Measurements from ENCODE around the gene PLEKHH1. TPM values are rescaled to one million over a fixed set of nuclear protein-coding genes. Genes with fewer than 3 reads are reported as not detected.

Gene PLEKHH1
- polyA plus RNA-seq, 3 donors: 0.23 TPM; not detected in 2

- Histone ChIP-seq H3K9me3 (replicated peaks in 1 of 2; ENCODE audit: control insufficient read depth in 1 of 2, insufficient read depth in 1 of 2, low read length in 2 of 2) (no peaks in the 10 kb centered on the region), H3K27ac (ENCODE audit: low read depth in 1 of 2, low read length in 2 of 2) (no peak overlapping the region), H3K9ac (ENCODE audit: insufficient read depth, low read length, poor library complexity, severe bottlenecking) (no peak overlapping the region), H3K4me3 (replicated peaks in 1 of 3; ENCODE audit: low read depth in 2 of 3, low read length in 3 of 3) (no peak overlapping the region), H2AFZ (ENCODE audit: insufficient read depth, low read depth, low read length, poor library complexity, severe bottlenecking) (no peak overlapping the region), H3K4me1 (ENCODE audit: control insufficient read depth in 1 of 2, insufficient read depth in 2 of 2, low read length in 2 of 2) (no peaks in the 10 kb centered on the region), H3K4me2 (replicated peaks; ENCODE audit: extremely low read depth, low read length, poor library complexity, severe bottlenecking) (no peak overlapping the region), H3K27me3 (ENCODE audit: control insufficient read depth in 2 of 2, insufficient read depth in 2 of 2, low read length in 2 of 2) (no peaks in the 10 kb centered on the region), H3K79me2 (ENCODE audit: insufficient read depth, low read length) (no peaks in the 10 kb centered on the region), H3K36me3 (replicated peaks in 1 of 2; ENCODE audit: control insufficient read depth in 1 of 2, insufficient read depth in 2 of 2, low read length in 2 of 2) (no peaks in the 10 kb centered on the region), H4K20me1 (ENCODE audit: insufficient read depth, low read length) (no peaks in the 10 kb centered on the region)
- intact Hi-C loops (cut with micrococcal nuclease): no loop called here
- TF ChIP-seq CTCF (IDR thresholded peaks at IDR 0.05): no peak
- H3K4me1 Mint-ChIP-seq: peaks cover 9% of the 10 kb centered on the region
- no peak overlapping the region for H3K27ac Mint-ChIP-seq
- no peaks in the 10 kb centered on the region for H3K36me3 Mint-ChIP-seq
- no peak for DNase-seq
- no peak overlapping the region for H3K4me3 Mint-ChIP-seq
- H3K9me3 Mint-ChIP-seq: peaks cover 0 to 2% (median 0%) of the 10 kb centered on the region in 7 donors
- peaks cover 5 to 17% (median 15%) of the 10 kb centered on the region in 3 donors for H3K27me3 Mint-ChIP-seq (ENCODE audit: low read depth in 3 of 3)
- 86% methylated on average over 3 of the region's 3 CpGs for whole genome bisulfite sequencing (ENCODE audit: insufficient coverage)
Measured at GRCh38 chr14:67557656-67558055, 24.6 kb downstream of the PLEKHH1 start.

GRCh38 chr14:67559639-67560038 lies 26.5 kb downstream of the PLEKHH1 start:
- peak in 2 of 3 donors; percentile 8 to 17 for DNase-seq
- H3K4me1 Mint-ChIP-seq: peaks cover 4% of the 10 kb centered on the region
- Histone ChIP-seq H3K4me3 (replicated peaks in 1 of 3; ENCODE audit: low read depth in 2 of 3, low read length in 3 of 3) (no peak overlapping the region), H2AFZ (ENCODE audit: insufficient read depth, low read depth, low read length, poor library complexity, severe bottlenecking) (peak overlapping the region; percentile 19), H3K9ac (ENCODE audit: insufficient read depth, low read length, poor library complexity, severe bottlenecking) (no peak overlapping the region), H3K4me1 (ENCODE audit: control insufficient read depth in 1 of 2, insufficient read depth in 2 of 2, low read length in 2 of 2) (no peaks in the 10 kb centered on the region), H3K4me2 (replicated peaks; ENCODE audit: extremely low read depth, low read length, poor library complexity, severe bottlenecking) (no peak overlapping the region), H3K79me2 (ENCODE audit: insufficient read depth, low read length) (no peaks in the 10 kb centered on the region), H3K9me3 (replicated peaks in 1 of 2; ENCODE audit: control insufficient read depth in 1 of 2, insufficient read depth in 1 of 2, low read length in 2 of 2) (no peaks in the 10 kb centered on the region), H4K20me1 (ENCODE audit: insufficient read depth, low read length) (no peaks in the 10 kb centered on the region), H3K36me3 (replicated peaks in 1 of 2; ENCODE audit: control insufficient read depth in 1 of 2, insufficient read depth in 2 of 2, low read length in 2 of 2) (no peaks in the 10 kb centered on the region), H3K27ac (ENCODE audit: low read depth in 1 of 2, low read length in 2 of 2) (no peak overlapping the region), H3K27me3 (ENCODE audit: control insufficient read depth in 2 of 2, insufficient read depth in 2 of 2, low read length in 2 of 2) (no peaks in the 10 kb centered on the region)
- peak overlapping the region in 1 of 7 donors; percentile 35 for H3K27ac Mint-ChIP-seq
- H3K27me3 Mint-ChIP-seq (ENCODE audit: low read depth in 3 of 3): peaks cover 9 to 16% (median 10%) of the 10 kb centered on the region in 3 donors
- H3K9me3 Mint-ChIP-seq: peaks cover 0 to 2% (median 0%) of the 10 kb centered on the region in 7 donors
- intact Hi-C loops (cut with micrococcal nuclease): no loop called here
- peak overlapping the region in 1 of 2 donors; percentile 11 for H3K4me3 Mint-ChIP-seq
- no peak for TF ChIP-seq CTCF (IDR thresholded peaks at IDR 0.05)
- no peaks in the 10 kb centered on the region for H3K36me3 Mint-ChIP-seq
- WGBS (ENCODE audit: insufficient coverage): 14% methylated on average over 1 of the region's 4 CpGs

Measured in CD14-positive monocyte (primary cell).